ENCODE results near the gene TPCN1. TPM values are rescaled to one million over a fixed set of nuclear protein-coding genes. Genes with fewer than 3 reads are reported as not detected.

TPCN1 gene
- total RNA-seq, 1 experiment from 2014 or later = 91.1 TPM

- no peak overlapping the region for H3K27ac Mint-ChIP-seq (ENCODE audit: unreplicated experiment)
- H3K27me3 Mint-ChIP-seq (ENCODE audit: unreplicated experiment) = no peaks in the 10 kb centered on the region
- TF ChIP-seq CTCF (IDR thresholded peaks at IDR 0.05; ENCODE audit: unreplicated experiment) = no peak
- no peaks in the 10 kb centered on the region for H3K4me1 Mint-ChIP-seq (ENCODE audit: low read depth, unreplicated experiment)
- H3K4me3 Mint-ChIP-seq (ENCODE audit: low read depth, unreplicated experiment) = no peak overlapping the region
- no peaks in the 10 kb centered on the region for H3K9me3 Mint-ChIP-seq (ENCODE audit: low read depth, unreplicated experiment)
- no peak for DNase-seq
- CTCF ChIA-PET = no interaction called here
- intact Hi-C loops (cut with micrococcal nuclease; ENCODE audit: unreplicated experiment) = no loop called here
- BruUV-seq (replicated peaks) = no TSS peak
- H3K36me3 Mint-ChIP-seq (ENCODE audit: insufficient read depth, unreplicated experiment) = peaks cover 19% of the 10 kb centered on the region
These were observed 57.4 kb downstream of the TPCN1 start for GRCh38 chr12:113278633-113279032.

GRCh38 chr12:113284751-113285150 is 63.5 kb downstream of the TPCN1 start:
- H3K4me3 Mint-ChIP-seq (ENCODE audit: low read depth, unreplicated experiment) = no peak overlapping the region
- TF ChIP-seq CTCF (IDR thresholded peaks at IDR 0.05; ENCODE audit: unreplicated experiment) = no peak
- H3K27ac Mint-ChIP-seq (ENCODE audit: unreplicated experiment) = no peak overlapping the region
- no peaks in the 10 kb centered on the region for H3K4me1 Mint-ChIP-seq (ENCODE audit: low read depth, unreplicated experiment)
- DNase-seq = no peak
- CTCF ChIA-PET = no interaction called here
- BruUV-seq (replicated peaks) = no TSS peak
- peaks cover 26% of the 10 kb centered on the region for H3K36me3 Mint-ChIP-seq (ENCODE audit: insufficient read depth, unreplicated experiment)
- no peaks in the 10 kb centered on the region for H3K27me3 Mint-ChIP-seq (ENCODE audit: unreplicated experiment)
- no peaks in the 10 kb centered on the region for H3K9me3 Mint-ChIP-seq (ENCODE audit: low read depth, unreplicated experiment)
- intact Hi-C loops (cut with micrococcal nuclease; ENCODE audit: unreplicated experiment) = no loop called here

DNA sequence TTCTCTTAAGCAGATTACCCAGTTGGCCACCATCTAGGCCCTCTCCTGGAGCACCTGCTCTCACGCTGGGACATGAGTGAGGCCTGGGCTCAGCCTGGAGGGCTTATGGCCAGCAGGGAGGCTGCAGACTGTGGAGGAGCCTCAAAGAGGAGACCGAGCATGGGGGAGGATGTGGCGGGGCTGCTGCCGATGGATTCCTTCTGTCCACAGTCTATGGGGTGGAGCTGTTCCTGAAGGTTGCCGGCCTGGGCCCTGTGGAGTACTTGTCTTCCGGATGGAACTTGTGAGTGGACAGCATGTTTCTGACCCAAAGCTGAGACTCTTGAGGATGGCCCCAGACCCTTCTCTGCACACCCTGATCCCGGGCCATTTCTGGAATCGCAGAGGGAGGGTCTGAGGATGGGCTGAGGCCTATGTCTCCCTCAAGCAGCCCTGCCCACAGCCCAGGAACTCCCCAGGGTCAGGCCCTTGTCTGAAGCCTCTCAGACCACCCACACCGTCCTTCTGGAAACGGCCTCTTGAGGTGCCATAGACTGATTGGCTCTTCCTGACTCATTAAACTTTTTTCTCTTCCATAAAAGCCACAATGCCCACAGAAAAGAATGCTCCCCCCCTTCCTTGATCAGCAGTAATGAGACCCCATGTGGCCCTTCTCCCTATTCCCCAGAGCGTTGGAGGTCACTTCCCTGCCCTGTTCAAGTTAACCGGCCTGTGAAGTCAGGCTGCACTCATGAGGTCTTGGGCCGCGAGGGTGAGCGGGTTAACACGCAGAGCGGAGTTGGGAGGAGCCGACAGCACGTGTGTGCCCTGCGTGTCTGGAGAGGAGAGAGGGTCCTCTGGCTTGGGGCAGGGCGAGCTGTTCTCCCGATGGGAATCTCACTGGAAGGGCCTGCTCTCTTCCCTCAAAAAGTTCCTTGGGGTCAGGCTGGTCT is 64.7 kb downstream of the TPCN1 start:
- no peak for TF ChIP-seq CTCF (IDR thresholded peaks at IDR 0.05; ENCODE audit: unreplicated experiment)
- Mint-ChIP-seq H3K4me3 (ENCODE audit: low read depth, unreplicated experiment) (no peak overlapping the region), H3K27me3 (ENCODE audit: unreplicated experiment) (no peaks in the 10 kb centered on the region), H3K36me3 (ENCODE audit: insufficient read depth, unreplicated experiment) (peaks cover 26% of the 10 kb centered on the region), H3K4me1 (ENCODE audit: low read depth, unreplicated experiment) (no peaks in the 10 kb centered on the region), H3K9me3 (ENCODE audit: low read depth, unreplicated experiment) (no peaks in the 10 kb centered on the region), H3K27ac (ENCODE audit: unreplicated experiment) (peak overlapping the region; percentile 34)
- CTCF ChIA-PET = no interaction called here
- intact Hi-C loops (cut with micrococcal nuclease; ENCODE audit: unreplicated experiment) = no loop called here
- no TSS peak for BruUV-seq (replicated peaks)
- DNase-seq = no peak

DNA sequence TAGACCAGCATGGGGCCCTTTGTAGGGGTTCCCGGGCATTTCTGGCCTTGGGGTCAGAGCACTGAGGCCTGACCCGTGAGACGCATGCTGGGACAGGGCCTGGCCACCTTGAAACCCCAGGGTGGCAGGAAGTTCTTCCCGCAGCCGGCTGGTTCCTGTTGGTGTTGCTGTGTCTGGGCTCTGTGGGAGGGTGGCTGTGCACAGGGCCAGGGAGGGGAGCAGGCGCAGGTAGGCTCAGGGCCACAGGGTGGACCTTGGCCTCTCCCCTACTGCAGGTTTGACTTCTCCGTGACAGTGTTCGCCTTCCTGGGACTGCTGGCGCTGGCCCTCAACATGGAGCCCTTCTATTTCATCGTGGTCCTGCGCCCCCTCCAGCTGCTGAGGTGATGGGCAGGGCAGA is 65.4 kb downstream of the TPCN1 start:
- BruUV-seq (replicated peaks) = no TSS peak
- peaks cover 33% of the 10 kb centered on the region for H3K36me3 Mint-ChIP-seq (ENCODE audit: insufficient read depth, unreplicated experiment)
- intact Hi-C loops (cut with micrococcal nuclease; ENCODE audit: unreplicated experiment) = no loop called here
- H3K9me3 Mint-ChIP-seq (ENCODE audit: low read depth, unreplicated experiment) = no peaks in the 10 kb centered on the region
- CTCF ChIA-PET = no interaction called here
- no peak overlapping the region for H3K27ac Mint-ChIP-seq (ENCODE audit: unreplicated experiment)
- H3K4me3 Mint-ChIP-seq (ENCODE audit: low read depth, unreplicated experiment) = no peak overlapping the region
- DNase-seq = no peak
- no peaks in the 10 kb centered on the region for H3K27me3 Mint-ChIP-seq (ENCODE audit: unreplicated experiment)
- H3K4me1 Mint-ChIP-seq (ENCODE audit: low read depth, unreplicated experiment) = no peaks in the 10 kb centered on the region
- no peak for TF ChIP-seq CTCF (IDR thresholded peaks at IDR 0.05; ENCODE audit: unreplicated experiment)
